RWPE1 (cell line): ENCODE results near the gene DCD.

ENCODE experiments used
- CTCF ChIA-PET: fragments of 350-600 bp; sonication (Branson Sonifier 250); formaldehyde crosslinking; extraction: SDS; loops from one replicate; lab custom pipeline; 2021; lab: Yijun Ruan, JAX
- POLR2A ChIA-PET: fragments of 400-600 bp; formaldehyde crosslinking; extraction: SDS; loops from one replicate; lab custom pipeline; 2020; ENCODE audit warnings: antibody characterized with exemption; ENCODE audit not compliant: low non-redundant PET; lab: Yijun Ruan, JAX
- DNase-seq: peaks from one replicate; pipeline ENCODE4 v3.0.0; 2012; ENCODE audit warnings: low spot score
- H3K27ac ChIP-seq: fragments of 450-650 bp; 2 replicates; pipeline ENCODE4 v1.5.1; 2017
- TF ChIP-seq, protein P1 (sequence below): fragments of 450-650 bp; conservative IDR thresholded peaks from 2 replicates; pipeline ENCODE4 v1.5.1; 2017; ENCODE audit warnings: low read depth, mild to moderate bottlenecking

The DCD gene

DNA sequence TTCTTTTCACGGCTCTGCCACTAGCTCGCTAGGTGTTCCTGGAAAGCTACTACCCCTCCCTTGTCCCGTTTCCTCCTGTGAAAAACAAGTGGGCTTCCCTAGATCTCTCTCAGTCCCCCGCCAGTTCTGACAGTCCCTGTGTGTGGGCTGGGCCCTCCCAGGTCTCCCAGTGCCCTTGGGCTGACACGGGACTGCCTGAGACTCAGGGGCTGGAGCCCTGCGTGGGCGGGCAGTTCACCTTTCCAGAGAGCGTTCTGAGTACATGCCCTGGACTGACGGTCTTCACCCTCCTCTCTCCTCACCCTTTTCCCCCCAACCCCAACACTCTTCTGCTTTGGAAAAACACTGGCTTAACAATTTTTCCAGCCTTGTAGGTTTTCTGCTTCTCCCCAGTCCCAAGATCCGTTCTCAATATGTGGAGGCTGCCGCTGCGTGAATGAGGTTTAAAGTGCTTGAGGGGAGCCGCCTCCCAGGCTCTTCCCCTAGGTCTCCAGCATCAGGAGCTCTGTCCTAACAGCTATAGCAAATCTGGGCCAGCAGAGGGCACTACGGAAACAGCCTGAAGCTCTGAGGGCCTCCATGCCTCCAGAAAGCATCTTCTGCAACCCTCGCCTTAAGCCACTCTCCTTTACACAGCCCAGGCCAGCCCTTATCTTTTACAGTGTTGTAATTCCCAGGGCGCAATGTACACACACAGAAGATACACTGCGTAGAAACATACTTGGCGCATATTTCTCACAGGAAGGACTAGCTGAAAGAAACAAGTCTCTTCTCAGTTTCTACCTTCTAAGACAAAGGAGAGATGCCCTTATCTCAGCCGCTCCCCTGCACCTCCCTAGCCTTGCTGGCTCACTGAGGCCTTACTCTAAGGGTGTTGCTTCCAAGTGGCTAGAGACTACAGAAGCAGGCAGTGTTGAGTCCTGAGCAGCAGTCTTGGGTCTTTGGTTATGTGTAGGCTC, 10.4 kb upstream of the DCD start:
- CTCF ChIA-PET = interaction anchor here (0.6 to 0.8 kb wide), 3 partner anchors 9 to 21 kb away, joined by 3 to 4 read pairs (median 3); no protein-coding TSS in a partner anchor
- peak; percentile 38 for DNase-seq
- H3K27ac ChIP-seq = no peak overlapping the region
- TF ChIP-seq, protein P1, sequence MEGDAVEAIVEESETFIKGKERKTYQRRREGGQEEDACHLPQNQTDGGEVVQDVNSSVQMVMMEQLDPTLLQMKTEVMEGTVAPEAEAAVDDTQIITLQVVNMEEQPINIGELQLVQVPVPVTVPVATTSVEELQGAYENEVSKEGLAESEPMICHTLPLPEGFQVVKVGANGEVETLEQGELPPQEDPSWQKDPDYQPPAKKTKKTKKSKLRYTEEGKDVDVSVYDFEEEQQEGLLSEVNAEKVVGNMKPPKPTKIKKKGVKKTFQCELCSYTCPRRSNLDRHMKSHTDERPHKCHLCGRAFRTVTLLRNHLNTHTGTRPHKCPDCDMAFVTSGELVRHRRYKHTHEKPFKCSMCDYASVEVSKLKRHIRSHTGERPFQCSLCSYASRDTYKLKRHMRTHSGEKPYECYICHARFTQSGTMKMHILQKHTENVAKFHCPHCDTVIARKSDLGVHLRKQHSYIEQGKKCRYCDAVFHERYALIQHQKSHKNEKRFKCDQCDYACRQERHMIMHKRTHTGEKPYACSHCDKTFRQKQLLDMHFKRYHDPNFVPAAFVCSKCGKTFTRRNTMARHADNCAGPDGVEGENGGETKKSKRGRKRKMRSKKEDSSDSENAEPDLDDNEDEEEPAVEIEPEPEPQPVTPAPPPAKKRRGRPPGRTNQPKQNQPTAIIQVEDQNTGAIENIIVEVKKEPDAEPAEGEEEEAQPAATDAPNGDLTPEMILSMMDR = 0 out of 2 replicates have a peak, but pooled peaks have one; percentile 27
- POLR2A ChIA-PET = no interaction called here

DNA sequence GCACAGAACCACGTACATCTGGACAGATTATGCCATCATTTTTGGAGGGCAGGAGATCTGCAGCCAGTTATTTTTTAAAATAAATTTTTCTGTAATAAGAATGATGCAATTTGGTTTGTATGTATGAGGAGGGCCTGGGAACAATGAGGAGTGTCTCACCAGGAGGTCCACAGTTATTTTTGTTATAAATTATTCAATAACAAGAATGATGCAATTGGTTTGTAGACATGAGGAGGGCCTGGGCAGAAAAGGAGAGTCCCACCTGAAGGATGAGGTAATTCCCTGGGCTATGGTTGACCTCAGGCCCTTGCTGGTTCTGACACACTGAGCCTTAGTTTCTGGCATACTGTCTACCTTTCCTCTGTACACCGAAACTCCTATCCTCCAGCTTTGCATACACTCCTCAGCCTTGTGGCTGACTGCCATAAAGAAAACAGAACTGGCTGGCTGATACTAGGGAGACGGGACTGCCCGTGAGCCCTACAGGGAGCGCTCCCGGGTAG, 9.0 kb upstream of the DCD start:
- POLR2A ChIA-PET = no interaction called here
- TF ChIP-seq, protein P1 = no peak
- DNase-seq = no peak
- CTCF ChIA-PET = interaction anchor here (0.5 kb wide), 1 partner anchor 67 kb away, joined by 3 read pairs; no protein-coding TSS in a partner anchor
- no peak overlapping the region for H3K27ac ChIP-seq

DNA sequence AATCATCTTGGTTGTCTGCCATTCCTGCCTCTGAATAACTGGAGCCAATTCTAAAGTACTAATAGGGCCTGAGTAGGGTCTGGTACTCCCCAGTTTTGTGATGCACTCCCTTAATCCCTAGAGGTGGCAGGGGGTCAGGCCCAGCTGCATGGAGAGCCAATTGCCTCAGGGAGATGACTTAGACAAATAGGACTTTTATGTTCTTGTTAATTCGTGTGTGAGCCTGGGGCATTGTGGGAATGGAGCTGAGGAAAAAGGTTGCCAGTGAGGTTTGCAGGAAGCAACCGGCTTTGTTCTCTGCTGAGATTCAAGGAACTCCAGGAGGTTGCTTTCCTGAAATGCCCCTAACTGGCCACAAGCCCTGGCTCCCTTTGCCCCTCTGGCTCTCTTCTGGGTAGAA, 6.8 kb upstream of the DCD start:
- TF ChIP-seq, protein P1 = no peak
- POLR2A ChIA-PET = interaction anchor here (0.5 kb wide), 1 partner anchor 15 kb away, joined by 4 read pairs; no protein-coding TSS in a partner anchor
- no peak for DNase-seq
- H3K27ac ChIP-seq = no peak overlapping the region
- CTCF ChIA-PET = interaction anchor here (0.6 to 1.1 kb wide), 3 partner anchors 59 to 122 kb away, joined by 3 to 4 read pairs (median 4); no protein-coding TSS in a partner anchor

DNA sequence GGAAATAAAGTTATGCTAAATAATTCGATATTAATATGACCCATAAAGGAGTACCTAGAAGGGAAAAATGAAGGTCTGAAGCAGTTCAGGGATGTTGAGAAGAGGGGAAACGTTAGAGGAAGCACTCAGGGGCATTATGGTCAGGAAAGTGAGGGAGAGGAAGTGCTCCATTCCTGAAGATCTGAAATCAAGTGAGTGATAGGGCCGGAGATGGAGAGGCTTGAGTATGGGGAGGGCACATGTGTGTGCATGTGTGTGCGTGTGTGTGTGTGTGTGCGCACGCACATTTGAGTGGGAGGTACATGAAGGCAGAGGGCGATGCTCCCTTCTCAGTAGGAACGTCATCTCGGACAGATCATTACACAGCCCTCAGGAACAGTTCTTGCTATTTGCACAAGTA, 4.9 kb upstream of the DCD start:
- CTCF ChIA-PET = interaction anchor here (0.5 to 0.6 kb wide), 2 partner anchors 31 to 414 kb away, joined by 3 to 6 read pairs; no protein-coding TSS in a partner anchor
- TF ChIP-seq, protein P1 = no peak
- H3K27ac ChIP-seq = no peak overlapping the region
- POLR2A ChIA-PET = no interaction called here
- DNase-seq = no peak

DNA sequence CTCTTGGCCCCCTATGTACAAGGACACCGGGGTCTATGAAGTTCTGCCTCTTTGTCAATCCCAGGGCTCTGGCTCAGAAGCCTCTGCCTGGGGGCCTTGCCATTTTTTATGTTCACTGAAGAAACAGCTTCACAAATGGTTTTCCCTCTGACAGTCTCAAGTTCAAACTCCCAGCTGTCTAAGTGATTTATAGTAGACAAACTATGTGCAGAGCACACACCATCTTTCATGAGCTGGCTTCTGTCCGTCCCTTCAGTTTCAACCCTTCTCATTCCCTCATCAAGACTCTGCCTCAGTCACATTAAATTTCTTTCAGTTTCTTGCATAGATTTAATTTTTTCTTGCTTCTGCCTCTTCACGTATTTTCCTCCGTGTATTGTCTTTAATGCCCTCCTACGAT, 2.7 kb upstream of the DCD start:
- DNase-seq = no peak
- ChIA-PET POLR2A (no interaction called here), CTCF (interaction anchor here (0.7 kb wide), 1 partner anchor 524 kb away, joined by 3 read pairs; no protein-coding TSS in a partner anchor)
- no peak overlapping the region for H3K27ac ChIP-seq
- TF ChIP-seq, protein P1 = no peak

DNA sequence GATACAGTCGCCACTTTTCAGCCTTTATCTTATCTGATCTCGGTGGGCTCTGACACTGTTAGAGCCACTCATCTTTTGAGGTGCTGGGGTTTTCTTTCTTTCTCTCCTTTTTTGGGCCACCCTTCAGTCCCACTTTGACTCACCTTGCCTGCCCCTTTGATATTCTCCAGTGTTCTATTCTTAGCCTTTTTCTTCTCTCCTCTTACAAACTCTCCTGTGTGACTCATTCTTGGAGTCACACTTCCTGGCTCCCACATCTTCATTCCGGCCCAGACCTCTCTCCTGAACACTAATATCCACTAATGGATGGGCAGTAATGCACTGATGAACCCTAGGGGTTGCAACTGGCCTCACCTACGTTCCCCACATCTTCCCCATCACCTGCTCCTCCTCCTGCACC, 2.2 kb upstream of the DCD start:
- ChIA-PET CTCF (no interaction called here), POLR2A (no interaction called here)
- DNase-seq = peak; percentile 21
- TF ChIP-seq, protein P1 = no peak
- H3K27ac ChIP-seq = no peak overlapping the region
